Measurements from ENCODE around the gene ZNF436. TPM values are rescaled to one million over a fixed set of nuclear protein-coding genes. Genes with fewer than 3 reads are reported as not detected.

Gene ZNF436
- total RNA-seq, 2 experiments from 2014 or later, result 3.7 to 4.0 TPM

DNA sequence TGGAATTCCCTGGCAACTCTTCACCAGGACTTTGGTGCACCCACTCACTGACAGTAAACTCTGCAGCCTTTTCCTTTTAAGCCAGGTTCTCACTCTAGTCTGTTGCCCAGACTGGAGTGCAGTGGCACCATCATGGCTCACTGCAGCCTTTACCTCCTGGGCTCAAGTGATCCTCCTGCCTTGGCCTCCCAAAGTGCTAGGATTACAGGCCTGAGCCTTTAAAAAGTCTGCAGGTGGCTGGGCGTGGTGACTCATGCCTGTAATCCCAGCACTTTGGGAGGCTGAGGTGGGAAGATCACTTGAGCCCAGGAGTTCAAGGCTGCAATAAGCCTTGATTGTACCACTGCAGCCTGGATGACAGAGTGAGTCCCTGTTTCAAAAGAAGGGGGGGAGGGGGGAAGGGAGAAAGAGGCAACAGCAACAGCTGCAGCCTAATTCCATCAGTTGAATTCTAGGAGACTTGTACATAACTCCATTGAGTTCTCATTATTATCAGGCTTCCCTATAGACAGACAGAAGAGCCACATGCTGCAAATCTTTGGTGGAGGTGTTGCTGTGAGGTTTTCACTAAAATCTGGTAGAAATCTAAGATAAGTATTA, 17.4 kb downstream of the ZNF436 start:
- DNase-seq (no peak), ATAC-seq (ENCODE audit: poor library complexity) (no peak)
- POLR2A ChIA-PET, result no interaction called here
- Mint-ChIP-seq H3K9me3 (no peaks in the 10 kb centered on the region), H3K36me3 (ENCODE audit: low read depth) (peaks cover 4% of the 10 kb centered on the region), H3K4me1 (ENCODE audit: low read depth) (peaks cover 6% of the 10 kb centered on the region), H3K4me3 (no peak overlapping the region), H3K27ac (no peak overlapping the region), H3K27me3 (no peaks in the 10 kb centered on the region)
- H3K36me3 ChIP-seq (ENCODE audit: insufficient read depth, low read length), result no peaks in the 10 kb centered on the region
- H3K9me3 ChIP-seq (ENCODE audit: control insufficient read depth in 1 of 2, insufficient read depth in 1 of 2, low read length in 2 of 2), result no peaks in the 10 kb centered on the region
- CTCF ChIA-PET, result no interaction called here
- H3K27me3 ChIP-seq (ENCODE audit: control insufficient read depth in 1 of 2, insufficient read depth in 2 of 2, low read length in 2 of 2), result no peaks in the 10 kb centered on the region
- TF ChIP-seq, protein P1, sequence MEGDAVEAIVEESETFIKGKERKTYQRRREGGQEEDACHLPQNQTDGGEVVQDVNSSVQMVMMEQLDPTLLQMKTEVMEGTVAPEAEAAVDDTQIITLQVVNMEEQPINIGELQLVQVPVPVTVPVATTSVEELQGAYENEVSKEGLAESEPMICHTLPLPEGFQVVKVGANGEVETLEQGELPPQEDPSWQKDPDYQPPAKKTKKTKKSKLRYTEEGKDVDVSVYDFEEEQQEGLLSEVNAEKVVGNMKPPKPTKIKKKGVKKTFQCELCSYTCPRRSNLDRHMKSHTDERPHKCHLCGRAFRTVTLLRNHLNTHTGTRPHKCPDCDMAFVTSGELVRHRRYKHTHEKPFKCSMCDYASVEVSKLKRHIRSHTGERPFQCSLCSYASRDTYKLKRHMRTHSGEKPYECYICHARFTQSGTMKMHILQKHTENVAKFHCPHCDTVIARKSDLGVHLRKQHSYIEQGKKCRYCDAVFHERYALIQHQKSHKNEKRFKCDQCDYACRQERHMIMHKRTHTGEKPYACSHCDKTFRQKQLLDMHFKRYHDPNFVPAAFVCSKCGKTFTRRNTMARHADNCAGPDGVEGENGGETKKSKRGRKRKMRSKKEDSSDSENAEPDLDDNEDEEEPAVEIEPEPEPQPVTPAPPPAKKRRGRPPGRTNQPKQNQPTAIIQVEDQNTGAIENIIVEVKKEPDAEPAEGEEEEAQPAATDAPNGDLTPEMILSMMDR (IDR thresholded peaks at IDR 0.05), result no peak
- H3K4me1 ChIP-seq (ENCODE audit: insufficient read depth, low read length), result no peaks in the 10 kb centered on the region
- no peak overlapping the region for H3K4me3 ChIP-seq (ENCODE audit: low read length)
- intact Hi-C loops (cut with DNase I, micrococcal nuclease), result no loop called here
- no peak overlapping the region for H3K27ac ChIP-seq (ENCODE audit: low read depth in 1 of 2, low read length in 2 of 2)

DNA sequence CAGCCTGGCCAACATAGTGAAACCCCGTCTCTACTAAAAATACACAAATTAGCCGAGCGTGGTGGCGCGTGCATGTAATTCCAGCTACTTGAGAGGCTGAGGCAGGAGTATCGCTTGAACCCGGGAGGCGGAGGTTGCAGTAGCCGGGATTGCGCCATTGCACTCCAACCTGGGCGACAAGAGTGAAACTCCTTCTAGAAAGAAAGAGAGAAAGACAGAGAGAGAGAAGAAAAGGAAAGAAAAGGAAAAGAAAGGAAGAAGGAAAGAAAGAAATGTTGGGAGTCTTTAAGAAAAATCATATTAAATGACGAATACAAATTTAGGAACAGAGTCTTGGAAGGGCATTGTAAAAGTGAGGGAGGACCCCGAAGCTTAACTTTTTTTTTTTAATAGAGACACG, 23.7 kb downstream of the ZNF436 start:
- Histone ChIP-seq H3K4me3 (ENCODE audit: low read length) (no peak overlapping the region), H3K27ac (ENCODE audit: low read depth in 1 of 2, low read length in 2 of 2) (no peak overlapping the region), H3K9me3 (ENCODE audit: control insufficient read depth in 1 of 2, insufficient read depth in 1 of 2, low read length in 2 of 2) (no peaks in the 10 kb centered on the region), H3K27me3 (ENCODE audit: control insufficient read depth in 1 of 2, insufficient read depth in 2 of 2, low read length in 2 of 2) (no peaks in the 10 kb centered on the region), H3K4me1 (ENCODE audit: insufficient read depth, low read length) (peaks cover 8% of the 10 kb centered on the region), H3K36me3 (ENCODE audit: insufficient read depth, low read length) (no peaks in the 10 kb centered on the region)
- TF ChIP-seq, protein P1 (IDR thresholded peaks at IDR 0.05), result no peak
- DNase-seq (no peak), ATAC-seq (ENCODE audit: poor library complexity) (no peak)
- Mint-ChIP-seq H3K36me3 (ENCODE audit: low read depth) (peaks cover 27% of the 10 kb centered on the region), H3K4me3 (peak overlapping the region; percentile 76), H3K27me3 (no peaks in the 10 kb centered on the region), H3K27ac (peak overlapping the region; percentile 27), H3K4me1 (ENCODE audit: low read depth) (peaks cover 28% of the 10 kb centered on the region), H3K9me3 (no peaks in the 10 kb centered on the region)
- intact Hi-C loops (cut with DNase I, micrococcal nuclease), result loop anchor here in 1 of 2 experiments (2.0 kb wide), 1 partner anchor 59 kb away; no protein-coding TSS in a partner anchor
- ChIA-PET CTCF (interaction anchor here (1.9 kb wide), 1 partner anchor 20 kb away, joined by 6 read pairs; no protein-coding TSS in a partner anchor), POLR2A (interaction anchor here (0.8 to 2.1 kb wide), 4 partner anchors 16 to 274 kb away, joined by 3 to 116 read pairs (median 4); partner anchors contain the start of gene ZNF436)

DNA sequence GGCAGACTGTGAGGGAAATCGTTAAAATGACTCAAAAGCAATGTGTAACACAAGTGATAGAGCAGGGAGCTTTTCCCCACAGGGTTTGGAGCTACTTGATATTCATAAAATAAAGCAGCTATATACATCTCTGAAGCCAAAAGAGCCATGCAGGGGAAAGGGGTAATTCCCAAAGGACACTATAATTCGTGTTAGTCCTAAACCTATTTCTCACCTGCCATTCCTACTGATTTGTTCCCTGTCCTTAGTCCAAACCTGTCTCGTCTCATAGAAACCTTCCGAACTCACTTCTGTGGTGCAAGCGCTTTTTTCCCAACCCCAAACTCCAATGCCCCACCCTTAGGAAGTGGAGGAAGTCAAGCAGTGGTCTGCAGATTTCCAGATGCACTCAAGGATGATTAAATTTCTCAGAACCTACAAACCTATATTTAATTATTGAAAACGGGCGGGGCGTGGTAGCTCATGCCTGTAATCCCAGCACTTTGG, 24.6 kb downstream of the ZNF436 start:
- Mint-ChIP-seq H3K36me3 (ENCODE audit: low read depth) (peaks cover 27% of the 10 kb centered on the region), H3K4me3 (peak overlapping the region; percentile 96), H3K4me1 (ENCODE audit: low read depth) (peaks cover 37% of the 10 kb centered on the region), H3K27me3 (no peaks in the 10 kb centered on the region), H3K9me3 (no peaks in the 10 kb centered on the region), H3K27ac (peak overlapping the region; percentile 92)
- Histone ChIP-seq H3K27ac (ENCODE audit: low read depth in 1 of 2, low read length in 2 of 2) (peak overlapping the region; percentile 69 to 70), H3K4me1 (ENCODE audit: insufficient read depth, low read length) (peaks cover 8% of the 10 kb centered on the region), H3K27me3 (ENCODE audit: control insufficient read depth in 1 of 2, insufficient read depth in 2 of 2, low read length in 2 of 2) (no peaks in the 10 kb centered on the region), H3K4me3 (ENCODE audit: low read length) (peak overlapping the region; percentile 73), H3K9me3 (ENCODE audit: control insufficient read depth in 1 of 2, insufficient read depth in 1 of 2, low read length in 2 of 2) (no peaks in the 10 kb centered on the region), H3K36me3 (ENCODE audit: insufficient read depth, low read length) (no peaks in the 10 kb centered on the region)
- DNase-seq (peak in 1 of 14 experiments; percentile 17), ATAC-seq (ENCODE audit: poor library complexity) (no peak)
- intact Hi-C loops (cut with DNase I, micrococcal nuclease), result loop anchor here (1.0 to 5.0 kb wide), 3 partner anchors 23 to 60 kb away; no protein-coding TSS in a partner anchor
- TF ChIP-seq, protein P1 (IDR thresholded peaks at IDR 0.05), result no peak
- ChIA-PET CTCF (interaction anchor here (1.0 to 1.9 kb wide), 4 partner anchors 16 to 23 kb away, joined by 3 to 11 read pairs (median 4); no protein-coding TSS in a partner anchor), POLR2A (interaction anchor here (0.6 to 2.1 kb wide), 17 partner anchors 9 to 433 kb away, joined by 3 to 116 read pairs (median 4); partner anchors contain the start of genes E2F2, PITHD1, TCEA3 and ZNF436)

Data from CD4-positive, alpha-beta T cell (primary cell).